PC-9 (cell line): ENCODE data around the gene SPDYE17.
"Not testable (repeated sequence)": the region's sequence is repeated elsewhere in the genome, so short reads cannot be mapped to it uniquely, and the experiment has no call there.

Source experiments
- EZH2 ChIP-seq: fragments of 200-600 bp; sonication (generic); IDR thresholded peaks from 2 replicates; pipeline ENCODE4 v1.8.0; 2017; ENCODE audit warnings: antibody characterized with exemption, low read depth
- TF ChIP-seq, protein P1 (sequence below): fragments of 200-600 bp; sonication (generic); conservative IDR thresholded peaks from 2 replicates; pipeline ENCODE4 v1.6.1; 2017; ENCODE audit warnings: mixed run types, antibody characterized with exemption, mild to moderate bottlenecking, moderate library complexity

DNA sequence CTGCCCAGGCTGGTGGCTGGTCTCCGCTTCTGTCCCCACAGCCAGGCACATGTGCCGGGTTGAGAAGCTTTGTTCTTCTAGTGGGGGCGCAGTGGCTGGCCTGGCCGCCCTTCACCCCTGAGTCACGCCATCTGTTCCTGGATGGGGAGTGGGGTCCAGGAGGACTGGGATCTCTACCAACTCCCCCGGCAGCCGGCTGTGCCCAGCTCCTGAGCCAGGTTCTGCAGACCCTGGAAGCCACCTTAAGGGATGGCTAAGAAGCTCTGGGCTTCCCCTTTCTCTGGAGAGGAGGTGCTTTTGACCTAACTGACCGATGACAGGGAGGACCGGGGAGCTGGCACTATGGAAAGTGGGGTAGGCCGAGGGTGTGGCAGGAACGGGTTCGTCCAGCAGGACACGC is 37.9 kb downstream of the SPDYE17 start:
- TF ChIP-seq, protein P1, sequence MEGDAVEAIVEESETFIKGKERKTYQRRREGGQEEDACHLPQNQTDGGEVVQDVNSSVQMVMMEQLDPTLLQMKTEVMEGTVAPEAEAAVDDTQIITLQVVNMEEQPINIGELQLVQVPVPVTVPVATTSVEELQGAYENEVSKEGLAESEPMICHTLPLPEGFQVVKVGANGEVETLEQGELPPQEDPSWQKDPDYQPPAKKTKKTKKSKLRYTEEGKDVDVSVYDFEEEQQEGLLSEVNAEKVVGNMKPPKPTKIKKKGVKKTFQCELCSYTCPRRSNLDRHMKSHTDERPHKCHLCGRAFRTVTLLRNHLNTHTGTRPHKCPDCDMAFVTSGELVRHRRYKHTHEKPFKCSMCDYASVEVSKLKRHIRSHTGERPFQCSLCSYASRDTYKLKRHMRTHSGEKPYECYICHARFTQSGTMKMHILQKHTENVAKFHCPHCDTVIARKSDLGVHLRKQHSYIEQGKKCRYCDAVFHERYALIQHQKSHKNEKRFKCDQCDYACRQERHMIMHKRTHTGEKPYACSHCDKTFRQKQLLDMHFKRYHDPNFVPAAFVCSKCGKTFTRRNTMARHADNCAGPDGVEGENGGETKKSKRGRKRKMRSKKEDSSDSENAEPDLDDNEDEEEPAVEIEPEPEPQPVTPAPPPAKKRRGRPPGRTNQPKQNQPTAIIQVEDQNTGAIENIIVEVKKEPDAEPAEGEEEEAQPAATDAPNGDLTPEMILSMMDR, result not testable (repeated sequence)
- not testable (repeated sequence) for TF ChIP-seq EZH2
